ENCODE results near the gene RFX7. TPM values are rescaled to one million over a fixed set of nuclear protein-coding genes. Genes with fewer than 3 reads are reported as not detected.

Gene RFX7
- total and polyA plus RNA-seq, 2 of the 4 experiments (the other 2 are of a cell fraction) = 4.1 to 10.6 TPM

GRCh38 chr15:56248311-56248992 lies 4.8 kb upstream of the RFX7 start:
- H4K91ac ChIP-seq (ENCODE audit: insufficient read depth, low read depth, low read length) = no peak overlapping the region
- peaks cover 4% of the 10 kb centered on the region for H3K4me1 ChIP-seq (ENCODE audit: control insufficient read depth, insufficient read depth, low read length)
- in situ Hi-C loops (cut with MboI; ENCODE audit: low sequenced_read_pairs) (no loop called here), intact Hi-C loops (cut with micrococcal nuclease) (no loop called here), dilution Hi-C loops (cut with HindIII; ENCODE audit: low sequenced_read_pairs, unreplicated experiment) (no loop called here)
- POLR2A ChIA-PET (ENCODE audit: unreplicated experiment) = no interaction called here
- no peaks in the 10 kb centered on the region for H4K20me1 ChIP-seq (ENCODE audit: insufficient read depth, low read length)
- no peak overlapping the region for H3K27ac ChIP-seq (ENCODE audit: insufficient read depth, low read length)
- no peak overlapping the region for H2AK9ac ChIP-seq (replicated peaks; ENCODE audit: low read depth, low read length, poor library complexity)
- H3K4me2 ChIP-seq (ENCODE audit: low read depth, low read length) = no peak overlapping the region
- no peak overlapping the region for H4K8ac ChIP-seq (ENCODE audit: low read depth in 2 of 2, low read length in 2 of 2)
- H3K27me3 ChIP-seq (ENCODE audit: control insufficient read depth, insufficient read depth, low read length) = no peaks in the 10 kb centered on the region; the same call in 1 of the 2 replicates
- no peak overlapping the region for H2AK5ac ChIP-seq (ENCODE audit: low read depth, low read length)
- no peaks in the 10 kb centered on the region for H3K9me3 ChIP-seq (ENCODE audit: control insufficient read depth, insufficient read depth, low read length)
- ATAC-seq (ENCODE audit: low read depth) = no peak
- no peaks in the 10 kb centered on the region; the same call in 1 of the 2 replicates for H3K9me1 ChIP-seq (ENCODE audit: insufficient read depth, low read length)
- no peak for DNase-seq
- no peak overlapping the region for H2BK15ac ChIP-seq (ENCODE audit: low read depth, low read length)
- H3K18ac ChIP-seq (ENCODE audit: low read depth, low read length) = no peak overlapping the region
- no TSS peak for BruUV-seq (replicated peaks)
- H3K36me3 ChIP-seq (ENCODE audit: control insufficient read depth, insufficient read depth, low read length) = no peaks in the 10 kb centered on the region
- H2BK120ac ChIP-seq (ENCODE audit: low read depth, low read length) = no peak overlapping the region
- H3K14ac ChIP-seq (replicated peaks; ENCODE audit: low read depth, low read length) = no peak overlapping the region
- H3K9ac ChIP-seq (ENCODE audit: low read depth, low read length) = no peak overlapping the region
- no peak overlapping the region for H4K5ac ChIP-seq (ENCODE audit: low read depth, low read length)
- WGBS, 2 experiments (ENCODE audit: extremely low coverage in 2 of 2, insufficient read length in 1 of 2) = no CpG with 5 or more reads among the region's 3 CpGs
- H2AFZ ChIP-seq (replicated peaks; ENCODE audit: low read length, poor library complexity) = no peak overlapping the region
- no peak overlapping the region for H3K56ac ChIP-seq (ENCODE audit: extremely low read depth, insufficient read depth, low read length)
- H2BK5ac ChIP-seq (ENCODE audit: low read depth, low read length, poor library complexity, severe bottlenecking) = no peak overlapping the region
- H3K4me3 ChIP-seq (ENCODE audit: insufficient read depth, low read depth, low read length) = no peak overlapping the region
- H3K4ac ChIP-seq (ENCODE audit: low read depth, low read length) = no peak overlapping the region
- peaks cover 0 to 12% of the 10 kb centered on the region in 2 experiments; a peak in 2 of 4 replicates for H3K79me1 ChIP-seq (ENCODE audit: low read depth in 1 of 2, low read length in 2 of 2)
- CTCF ChIA-PET = interaction anchor here (0.6 kb wide), 1 partner anchor 866 kb away, joined by 6 read pairs; no protein-coding TSS in a partner anchor
- TF ChIP-seq USF2 (IDR thresholded peaks at IDR 0.05; ENCODE audit: low read depth, low read length) (no peak), RCOR1 (IDR thresholded peaks at IDR 0.05; ENCODE audit: insufficient replicate concordance, low read length) (no peak), RFX5 (IDR thresholded peaks at IDR 0.05; ENCODE audit: low read depth, low read length) (no peak), POLR2A (IDR thresholded peaks at IDR 0.05; ENCODE audit: low read depth, low read length) (no peak), FOS (IDR thresholded peaks at IDR 0.05; ENCODE audit: low read depth, low read length) (no peak), ELK1 (IDR thresholded peaks at IDR 0.05; ENCODE audit: borderline replicate concordance, low read depth, low read length) (no peak), NFE2L2 (IDR thresholded peaks at IDR 0.05; ENCODE audit: low read depth, low read length) (no peak), RAD21 (IDR thresholded peaks at IDR 0.05; ENCODE audit: low read length) (no peak), SMC3 (IDR thresholded peaks at IDR 0.05; ENCODE audit: low read depth, low read length) (no peak), CHD1 (IDR thresholded peaks at IDR 0.05; ENCODE audit: low read depth, low read length) (no peak), MAZ (IDR thresholded peaks at IDR 0.05; ENCODE audit: borderline replicate concordance, low read depth, low read length) (no peak), CTCF (conservative IDR thresholded peaks at IDR 0.05; ENCODE audit: low read depth, low read length) (no peak), BHLHE40 (IDR thresholded peaks at IDR 0.05; ENCODE audit: low read depth, low read length) (no peak), CEBPB (IDR thresholded peaks at IDR 0.05; ENCODE audit: low read depth, low read length) (no peak), MXI1 (IDR thresholded peaks at IDR 0.05; ENCODE audit: borderline replicate concordance, low read depth, low read length) (no peak), MAFK (IDR thresholded peaks at IDR 0.05; ENCODE audit: low read depth, low read length) (no peak)
- H2BK20ac ChIP-seq (ENCODE audit: low read depth, low read length) = no peak overlapping the region
- H3K23ac ChIP-seq (ENCODE audit: low read depth, low read length) = no peak overlapping the region
